IPS-18a (cell line): Measurements from ENCODE around the gene GRIN2A.

ENCODE experiments used
- H3K27ac ChIP-seq: one replicate; pipeline ENCODE4 v1.5.1; 2013; ENCODE audit warnings: low read length
- H3K27me3 ChIP-seq: one replicate; pipeline ENCODE4 v1.6.1; 2013; ENCODE audit warnings: mild to moderate bottlenecking, low read length; ENCODE audit not compliant: control insufficient read depth, insufficient read depth
- H3K36me3 ChIP-seq: one replicate; pipeline ENCODE4 v1.6.1; 2013; ENCODE audit warnings: low read depth, low read length; ENCODE audit not compliant: control insufficient read depth
- H3K4me1 ChIP-seq: one replicate; pipeline ENCODE4 v1.6.1; 2013; ENCODE audit warnings: low read depth, low read length; ENCODE audit not compliant: control insufficient read depth
- H3K4me3 ChIP-seq: one replicate; pipeline ENCODE4 v1.5.1; 2013; ENCODE audit warnings: low read length
- H3K9ac ChIP-seq: one replicate; pipeline ENCODE4 v1.6.1; 2013; ENCODE audit warnings: mild to moderate bottlenecking, low read length, moderate library complexity
- H3K9me3 ChIP-seq: one replicate; pipeline ENCODE4 v1.6.1; 2013; ENCODE audit warnings: low read depth, low read length; ENCODE audit not compliant: control insufficient read depth

The GRIN2A gene

GRCh38 chr16:10210944-10211343 is 28.7 kb upstream of the GRIN2A start:
- H3K36me3 ChIP-seq, result no peaks in the 10 kb centered on the region
- H3K27me3 ChIP-seq, result no peaks in the 10 kb centered on the region
- H3K4me1 ChIP-seq, result no peaks in the 10 kb centered on the region
- H3K9ac ChIP-seq, result no peak overlapping the region
- no peaks in the 10 kb centered on the region for H3K9me3 ChIP-seq
- H3K27ac ChIP-seq, result no peak overlapping the region
- no peak overlapping the region for H3K4me3 ChIP-seq

DNA sequence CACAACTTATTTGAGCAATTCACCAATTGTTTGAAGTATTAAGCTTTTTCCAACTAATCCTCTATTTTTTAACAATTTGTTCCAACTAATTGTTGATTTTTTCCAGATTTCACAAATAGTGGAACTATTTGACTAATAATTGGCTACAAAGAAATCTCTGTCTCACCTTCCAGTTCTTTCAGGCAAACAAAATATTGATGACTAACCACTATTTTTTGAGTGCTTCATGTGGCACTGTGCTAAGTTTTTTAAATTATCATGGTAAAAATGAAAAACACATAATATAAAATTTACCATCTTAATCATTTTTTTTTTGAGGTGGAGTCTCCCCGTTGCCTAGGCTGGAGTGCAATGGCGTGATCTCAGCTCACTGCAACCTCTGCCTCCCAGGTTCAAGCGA is 24.6 kb upstream of the GRIN2A start:
- H3K36me3 ChIP-seq, result no peaks in the 10 kb centered on the region
- no peak overlapping the region for H3K27ac ChIP-seq
- no peaks in the 10 kb centered on the region for H3K27me3 ChIP-seq
- H3K9me3 ChIP-seq, result no peaks in the 10 kb centered on the region
- H3K4me1 ChIP-seq, result no peaks in the 10 kb centered on the region
- H3K4me3 ChIP-seq, result no peak overlapping the region
- no peak overlapping the region for H3K9ac ChIP-seq

- H3K27ac ChIP-seq, result no peak overlapping the region
- H3K4me1 ChIP-seq, result no peaks in the 10 kb centered on the region
- H3K9ac ChIP-seq, result no peak overlapping the region
- H3K4me3 ChIP-seq, result no peak overlapping the region
- H3K9me3 ChIP-seq, result no peaks in the 10 kb centered on the region
- no peaks in the 10 kb centered on the region for H3K27me3 ChIP-seq
- no peaks in the 10 kb centered on the region for H3K36me3 ChIP-seq
These were observed 24.0 kb upstream of the GRIN2A start for GRCh38 chr16:10206215-10206614.

GRCh38 chr16:10205688-10206087 is 23.5 kb upstream of the GRIN2A start:
- H3K4me3 ChIP-seq, result no peak overlapping the region
- H3K36me3 ChIP-seq, result no peaks in the 10 kb centered on the region
- H3K27me3 ChIP-seq, result no peaks in the 10 kb centered on the region
- H3K9me3 ChIP-seq, result no peaks in the 10 kb centered on the region
- H3K27ac ChIP-seq, result no peak overlapping the region
- no peaks in the 10 kb centered on the region for H3K4me1 ChIP-seq
- no peak overlapping the region for H3K9ac ChIP-seq

DNA sequence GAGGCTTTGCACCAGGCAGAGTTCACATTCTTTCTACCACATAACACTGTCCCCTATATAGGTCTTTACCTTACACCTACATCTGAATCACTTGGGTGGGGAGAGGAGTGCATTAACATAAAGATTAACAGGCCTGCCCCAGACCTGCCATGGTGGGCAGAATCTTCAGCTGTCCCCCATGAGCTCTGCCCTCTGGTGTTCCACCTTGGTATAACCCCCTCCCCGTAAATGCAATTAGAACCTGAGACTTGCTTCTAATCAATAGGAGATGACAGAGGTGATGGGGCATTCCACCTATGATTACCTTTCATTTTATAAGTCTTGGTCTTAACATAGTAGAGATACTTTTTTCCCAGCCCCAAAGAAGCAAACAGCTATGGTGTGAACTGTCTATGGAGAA is 20.4 kb upstream of the GRIN2A start:
- H3K36me3 ChIP-seq, result no peaks in the 10 kb centered on the region
- no peak overlapping the region for H3K27ac ChIP-seq
- no peak overlapping the region for H3K9ac ChIP-seq
- H3K27me3 ChIP-seq, result no peaks in the 10 kb centered on the region
- no peaks in the 10 kb centered on the region for H3K4me1 ChIP-seq
- H3K9me3 ChIP-seq, result no peaks in the 10 kb centered on the region
- no peak overlapping the region for H3K4me3 ChIP-seq

GRCh38 chr16:10200637-10201586 is 18.7 kb upstream of the GRIN2A start:
- Histone ChIP-seq H3K4me3 (no peak overlapping the region), H3K36me3 (no peaks in the 10 kb centered on the region), H3K4me1 (no peaks in the 10 kb centered on the region), H3K9ac (no peak overlapping the region), H3K27me3 (no peaks in the 10 kb centered on the region), H3K9me3 (no peaks in the 10 kb centered on the region), H3K27ac (no peak overlapping the region)

GRCh38 chr16:10196999-10197398 is 14.8 kb upstream of the GRIN2A start:
- Histone ChIP-seq H3K9ac (no peak overlapping the region), H3K27me3 (no peaks in the 10 kb centered on the region), H3K27ac (no peak overlapping the region), H3K4me3 (no peak overlapping the region), H3K9me3 (no peaks in the 10 kb centered on the region), H3K36me3 (no peaks in the 10 kb centered on the region), H3K4me1 (no peaks in the 10 kb centered on the region)

- H3K27me3 ChIP-seq, result peaks cover 1% of the 10 kb centered on the region
- no peak overlapping the region for H3K4me3 ChIP-seq
These were observed 8.9 kb upstream of the GRIN2A start for GRCh38 chr16:10191096-10191495.

GRCh38 chr16:10189861-10190390 is 7.7 kb upstream of the GRIN2A start:
- H3K36me3 ChIP-seq, result no peaks in the 10 kb centered on the region
- H3K4me3 ChIP-seq, result no peak overlapping the region
- H3K9me3 ChIP-seq, result no peaks in the 10 kb centered on the region
- no peak overlapping the region for H3K27ac ChIP-seq
- H3K4me1 ChIP-seq, result no peaks in the 10 kb centered on the region
- peaks cover 13% of the 10 kb centered on the region for H3K27me3 ChIP-seq
- no peak overlapping the region for H3K9ac ChIP-seq

More at GRCh38 chr16:10191096-10191495, 8.9 kb upstream of the GRIN2A start:
- Histone ChIP-seq H3K9me3 (no peaks in the 10 kb centered on the region), H3K4me1 (no peaks in the 10 kb centered on the region), H3K9ac (no peak overlapping the region), H3K36me3 (no peaks in the 10 kb centered on the region), H3K27ac (no peak overlapping the region)

DNA sequence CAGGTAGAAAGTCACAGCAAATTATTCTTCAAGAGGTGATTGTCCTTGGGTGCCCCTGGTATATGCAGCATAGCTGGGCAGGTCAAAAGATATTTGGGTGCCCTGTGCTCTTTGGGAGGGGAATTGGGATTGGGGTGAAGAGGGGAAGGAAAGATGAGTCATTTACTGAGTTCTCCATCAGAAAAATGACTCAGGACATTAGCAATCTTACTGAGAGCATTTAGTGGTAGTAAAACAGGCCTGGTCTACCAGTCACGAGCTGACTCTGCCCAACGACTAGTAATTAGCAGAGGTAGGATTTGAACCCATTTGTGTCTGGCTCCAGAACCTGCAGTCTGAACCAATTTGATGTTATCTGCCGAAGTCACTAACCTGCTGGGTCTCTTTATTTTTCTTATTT is 6.0 kb upstream of the GRIN2A start:
- no peak overlapping the region for H3K9ac ChIP-seq
- H3K27ac ChIP-seq, result no peak overlapping the region
- H3K36me3 ChIP-seq, result no peaks in the 10 kb centered on the region
- no peaks in the 10 kb centered on the region for H3K9me3 ChIP-seq
- peaks cover 30% of the 10 kb centered on the region for H3K27me3 ChIP-seq
- no peak overlapping the region for H3K4me3 ChIP-seq
- H3K4me1 ChIP-seq, result no peaks in the 10 kb centered on the region

GRCh38 chr16:10181196-10182162 is 749 bp downstream of the GRIN2A start:
- Histone ChIP-seq H3K27ac (no peak overlapping the region), H3K4me1 (no peaks in the 10 kb centered on the region), H3K27me3 (peaks cover 76% of the 10 kb centered on the region), H3K36me3 (no peaks in the 10 kb centered on the region), H3K4me3 (peak overlapping the region; percentile 72), H3K9me3 (no peaks in the 10 kb centered on the region), H3K9ac (no peak overlapping the region)
